ENCODE data around the gene TMEM150A.

Gene TMEM150A

GRCh38 chr2:85647823-85648526, 45.5 kb upstream of the TMEM150A start:
- TF ChIP-seq, protein P1, sequence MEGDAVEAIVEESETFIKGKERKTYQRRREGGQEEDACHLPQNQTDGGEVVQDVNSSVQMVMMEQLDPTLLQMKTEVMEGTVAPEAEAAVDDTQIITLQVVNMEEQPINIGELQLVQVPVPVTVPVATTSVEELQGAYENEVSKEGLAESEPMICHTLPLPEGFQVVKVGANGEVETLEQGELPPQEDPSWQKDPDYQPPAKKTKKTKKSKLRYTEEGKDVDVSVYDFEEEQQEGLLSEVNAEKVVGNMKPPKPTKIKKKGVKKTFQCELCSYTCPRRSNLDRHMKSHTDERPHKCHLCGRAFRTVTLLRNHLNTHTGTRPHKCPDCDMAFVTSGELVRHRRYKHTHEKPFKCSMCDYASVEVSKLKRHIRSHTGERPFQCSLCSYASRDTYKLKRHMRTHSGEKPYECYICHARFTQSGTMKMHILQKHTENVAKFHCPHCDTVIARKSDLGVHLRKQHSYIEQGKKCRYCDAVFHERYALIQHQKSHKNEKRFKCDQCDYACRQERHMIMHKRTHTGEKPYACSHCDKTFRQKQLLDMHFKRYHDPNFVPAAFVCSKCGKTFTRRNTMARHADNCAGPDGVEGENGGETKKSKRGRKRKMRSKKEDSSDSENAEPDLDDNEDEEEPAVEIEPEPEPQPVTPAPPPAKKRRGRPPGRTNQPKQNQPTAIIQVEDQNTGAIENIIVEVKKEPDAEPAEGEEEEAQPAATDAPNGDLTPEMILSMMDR (IDR thresholded peaks at IDR 0.05) = no peak

DNA sequence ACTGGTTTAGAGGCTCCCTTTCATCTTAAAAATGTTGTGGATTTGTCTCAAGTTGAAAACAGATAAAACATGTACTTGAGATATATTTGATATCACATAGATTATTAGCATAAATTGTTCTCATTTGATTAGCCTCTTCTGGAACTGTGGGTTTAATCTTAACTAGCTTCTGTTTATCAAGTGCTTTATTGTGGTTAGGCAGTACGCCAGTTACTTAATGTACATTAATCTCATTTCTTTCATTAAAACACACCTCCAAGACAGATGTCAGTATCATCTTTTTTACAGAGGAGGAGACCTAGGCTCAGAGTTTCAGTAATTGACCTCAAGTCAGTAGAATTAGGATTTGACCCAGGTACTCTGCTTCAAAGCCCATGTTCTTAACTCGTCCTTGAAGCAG, 43.7 kb upstream of the TMEM150A start:
- TF ChIP-seq, protein P1 (IDR thresholded peaks at IDR 0.05) = no peak

DNA sequence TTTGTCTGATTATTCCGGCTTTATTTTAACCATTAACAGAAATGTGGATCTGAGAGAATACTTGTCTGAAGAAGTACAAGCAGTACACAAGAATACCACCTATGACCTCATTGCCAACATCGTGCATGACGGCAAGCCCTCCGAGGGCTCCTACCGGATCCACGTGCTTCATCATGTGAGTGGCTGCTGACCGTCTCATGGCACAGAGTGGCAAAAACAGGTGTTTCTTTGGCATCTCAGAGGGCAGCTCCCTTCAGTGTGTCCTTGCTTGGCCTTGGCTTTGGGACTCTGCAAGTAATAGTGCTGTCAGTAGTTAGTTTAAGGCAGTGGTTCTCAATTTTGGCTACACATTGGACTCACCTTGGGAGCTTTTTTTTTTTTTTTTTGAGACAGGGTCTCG, 42.4 kb upstream of the TMEM150A start:
- TF ChIP-seq, protein P1 (IDR thresholded peaks at IDR 0.05) = no peak

GRCh38 chr2:85642725-85643124, 40.2 kb upstream of the TMEM150A start:
- TF ChIP-seq, protein P1 (IDR thresholded peaks at IDR 0.05) = no peak

- TF ChIP-seq, protein P1 (IDR thresholded peaks at IDR 0.05) = no peak
Measured at GRCh38 chr2:85635636-85636035, 33.1 kb upstream of the TMEM150A start.

- TF ChIP-seq, protein P1 (IDR thresholded peaks at IDR 0.05) = no peak
Measured at GRCh38 chr2:85635011-85635410, 32.5 kb upstream of the TMEM150A start.

DNA sequence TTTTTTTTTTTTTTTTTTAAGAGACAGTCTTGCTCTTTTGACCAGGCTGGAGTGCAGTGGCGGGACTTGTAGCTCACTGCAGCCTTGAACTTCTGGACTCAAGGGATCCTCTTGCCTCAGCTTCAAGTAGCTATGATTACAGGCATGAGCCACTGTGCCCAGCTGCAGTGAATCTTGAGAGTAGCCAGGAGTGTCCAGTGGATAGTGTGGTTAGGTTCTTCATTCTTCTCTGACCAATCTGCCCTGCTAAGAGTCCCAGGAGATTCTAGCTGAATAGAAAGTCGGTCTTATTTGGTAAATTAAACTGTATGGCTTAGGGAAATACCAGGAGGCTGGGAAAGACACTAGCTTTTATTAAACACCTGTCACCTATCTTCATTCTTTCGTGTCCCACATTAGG, 28.8 kb upstream of the TMEM150A start:
- TF ChIP-seq, protein P1 (IDR thresholded peaks at IDR 0.05) = no peak

DNA sequence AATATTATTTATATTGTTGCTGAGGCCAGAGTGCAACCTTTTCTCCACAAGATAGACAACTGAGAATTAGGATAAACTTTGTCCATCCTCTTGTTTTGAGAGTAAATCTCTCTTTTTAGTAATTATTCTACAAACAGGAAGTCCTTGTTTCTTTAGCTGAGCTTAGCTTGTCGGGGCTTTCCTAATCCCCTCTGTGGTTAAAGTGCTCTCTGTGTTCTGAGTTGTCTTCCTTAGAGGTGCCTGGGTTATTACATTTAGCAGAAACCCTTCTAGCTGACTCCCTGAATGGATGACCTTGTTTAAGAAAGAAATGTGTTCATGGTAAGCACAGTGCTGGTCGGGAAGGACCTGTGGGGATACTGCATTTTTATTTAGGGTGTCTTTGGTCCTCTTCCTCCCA, 26.2 kb upstream of the TMEM150A start:
- TF ChIP-seq, protein P1 (IDR thresholded peaks at IDR 0.05) = no peak
